ENCODE results near the gene MAPK8IP1. TPM values are rescaled to one million over a fixed set of nuclear protein-coding genes. Genes with fewer than 3 reads are reported as not detected.

Gene MAPK8IP1
- total and polyA plus RNA-seq, 2 experiments from 2014 or later, result 7.4 to 12.6 TPM

GRCh38 chr11:45860764-45861510, 24.5 kb upstream of the MAPK8IP1 start:
- no peaks in the 10 kb centered on the region for H3K9me3 ChIP-seq (ENCODE audit: low read depth)
- H3K36me3 ChIP-seq, result peaks cover 43% of the 10 kb centered on the region
- peaks cover 22% of the 10 kb centered on the region for H3K4me1 ChIP-seq (ENCODE audit: low read depth)
- TF ChIP-seq, protein P1, sequence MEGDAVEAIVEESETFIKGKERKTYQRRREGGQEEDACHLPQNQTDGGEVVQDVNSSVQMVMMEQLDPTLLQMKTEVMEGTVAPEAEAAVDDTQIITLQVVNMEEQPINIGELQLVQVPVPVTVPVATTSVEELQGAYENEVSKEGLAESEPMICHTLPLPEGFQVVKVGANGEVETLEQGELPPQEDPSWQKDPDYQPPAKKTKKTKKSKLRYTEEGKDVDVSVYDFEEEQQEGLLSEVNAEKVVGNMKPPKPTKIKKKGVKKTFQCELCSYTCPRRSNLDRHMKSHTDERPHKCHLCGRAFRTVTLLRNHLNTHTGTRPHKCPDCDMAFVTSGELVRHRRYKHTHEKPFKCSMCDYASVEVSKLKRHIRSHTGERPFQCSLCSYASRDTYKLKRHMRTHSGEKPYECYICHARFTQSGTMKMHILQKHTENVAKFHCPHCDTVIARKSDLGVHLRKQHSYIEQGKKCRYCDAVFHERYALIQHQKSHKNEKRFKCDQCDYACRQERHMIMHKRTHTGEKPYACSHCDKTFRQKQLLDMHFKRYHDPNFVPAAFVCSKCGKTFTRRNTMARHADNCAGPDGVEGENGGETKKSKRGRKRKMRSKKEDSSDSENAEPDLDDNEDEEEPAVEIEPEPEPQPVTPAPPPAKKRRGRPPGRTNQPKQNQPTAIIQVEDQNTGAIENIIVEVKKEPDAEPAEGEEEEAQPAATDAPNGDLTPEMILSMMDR (IDR thresholded peaks at IDR 0.05; ENCODE audit: low read depth, low read length), result no peak
- no peak overlapping the region for H3K4me3 ChIP-seq
- H3K27ac ChIP-seq, result peak overlapping the region; percentile 29
- no peak for DNase-seq (ENCODE audit: low read depth in 1 of 2, low spot score in 1 of 2)
- H3K27me3 ChIP-seq, result no peaks in the 10 kb centered on the region

GRCh38 chr11:45864041-45864440, 21.4 kb upstream of the MAPK8IP1 start:
- no peak overlapping the region for H3K27ac ChIP-seq
- peak in 1 of 2 donors; percentile 31 for DNase-seq (ENCODE audit: low read depth in 1 of 2, low spot score in 1 of 2)
- peaks cover 9% of the 10 kb centered on the region for H3K4me1 ChIP-seq (ENCODE audit: low read depth)
- H3K9me3 ChIP-seq (ENCODE audit: low read depth), result no peaks in the 10 kb centered on the region
- peaks cover 53% of the 10 kb centered on the region for H3K36me3 ChIP-seq
- no peak overlapping the region for H3K4me3 ChIP-seq
- no peaks in the 10 kb centered on the region for H3K27me3 ChIP-seq
- TF ChIP-seq, protein P1 (IDR thresholded peaks at IDR 0.05; ENCODE audit: low read depth, low read length), result no peak

DNA sequence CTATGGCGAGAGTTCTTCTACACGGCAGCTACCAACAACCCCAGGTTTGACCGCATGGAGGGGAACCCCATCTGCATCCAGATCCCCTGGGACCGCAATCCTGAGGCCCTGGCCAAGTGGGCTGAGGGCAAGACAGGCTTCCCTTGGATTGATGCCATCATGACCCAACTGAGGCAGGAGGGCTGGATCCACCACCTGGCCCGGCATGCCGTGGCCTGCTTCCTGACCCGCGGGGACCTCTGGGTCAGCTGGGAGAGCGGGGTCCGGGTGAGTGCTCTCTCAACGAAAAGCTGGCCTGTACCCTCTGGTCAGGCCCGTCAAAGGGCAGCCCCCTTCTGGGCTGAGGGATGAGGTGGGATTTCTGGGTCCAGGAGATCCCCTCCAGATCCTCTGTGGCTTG, 15.9 kb upstream of the MAPK8IP1 start:
- TF ChIP-seq, protein P1 (IDR thresholded peaks at IDR 0.05; ENCODE audit: low read depth, low read length), result no peak

DNA sequence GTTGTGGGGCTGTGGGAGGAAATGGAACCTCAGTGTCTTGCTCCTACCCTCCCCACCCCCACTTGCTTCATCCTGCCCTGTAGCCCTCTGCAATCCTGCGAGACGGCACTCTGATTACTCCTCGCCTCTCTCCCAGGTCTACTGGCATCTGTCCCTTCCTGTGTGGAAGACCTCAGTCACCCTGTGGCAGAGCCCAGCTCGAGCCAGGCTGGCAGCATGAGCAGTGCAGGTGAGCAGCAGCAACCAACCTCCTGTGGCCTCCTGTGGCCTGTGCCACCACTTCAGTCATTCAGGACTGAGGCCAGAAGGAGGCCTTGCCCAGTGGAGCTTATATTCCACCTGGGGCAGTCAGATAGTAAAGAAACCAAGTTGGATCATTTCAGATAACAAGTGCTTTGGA, 14.7 kb upstream of the MAPK8IP1 start:
- Histone ChIP-seq H3K9me3 (ENCODE audit: low read depth) (no peaks in the 10 kb centered on the region), H3K4me3 (no peak overlapping the region), H3K36me3 (peaks cover 52% of the 10 kb centered on the region), H3K4me1 (ENCODE audit: low read depth) (no peaks in the 10 kb centered on the region), H3K27me3 (no peaks in the 10 kb centered on the region), H3K27ac (no peak overlapping the region)
- TF ChIP-seq, protein P1 (IDR thresholded peaks at IDR 0.05; ENCODE audit: low read depth, low read length), result no peak
- no peak for DNase-seq (ENCODE audit: low read depth in 1 of 2, low spot score in 1 of 2)

More for the DNA sequence above, 15.9 kb upstream of the MAPK8IP1 start:
- Histone ChIP-seq H3K4me3 (no peak overlapping the region), H3K27ac (no peak overlapping the region), H3K9me3 (ENCODE audit: low read depth) (no peaks in the 10 kb centered on the region), H3K27me3 (no peaks in the 10 kb centered on the region), H3K4me1 (ENCODE audit: low read depth) (no peaks in the 10 kb centered on the region), H3K36me3 (peaks cover 59% of the 10 kb centered on the region)
- DNase-seq (ENCODE audit: low read depth in 1 of 2, low spot score in 1 of 2), result no peak

DNA sequence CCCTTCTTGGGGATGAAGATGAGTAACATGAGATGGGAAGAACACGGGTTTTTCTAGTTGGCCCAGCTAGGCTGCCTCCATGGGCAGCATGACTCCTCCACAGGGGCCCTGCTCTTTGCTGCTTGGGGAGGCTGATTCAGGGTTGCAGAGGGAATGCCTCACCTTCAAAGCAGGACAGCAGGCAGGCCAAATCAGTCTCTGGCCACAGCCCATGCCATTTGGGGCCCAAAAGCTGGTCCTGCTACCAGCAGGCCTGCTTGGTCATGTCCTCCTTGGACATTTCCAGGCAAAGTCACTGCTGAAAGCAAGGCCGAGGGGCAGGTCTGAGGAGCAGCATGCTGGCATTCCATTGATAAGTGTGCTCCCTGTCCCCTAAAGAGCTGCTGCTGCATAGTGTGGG, 13.8 kb upstream of the MAPK8IP1 start:
- Histone ChIP-seq H3K4me3 (no peak overlapping the region), H3K4me1 (ENCODE audit: low read depth) (no peaks in the 10 kb centered on the region), H3K36me3 (peaks cover 46% of the 10 kb centered on the region), H3K9me3 (ENCODE audit: low read depth) (no peaks in the 10 kb centered on the region), H3K27me3 (no peaks in the 10 kb centered on the region), H3K27ac (no peak overlapping the region)
- DNase-seq (ENCODE audit: low read depth in 1 of 2, low spot score in 1 of 2), result no peak
- TF ChIP-seq, protein P1 (IDR thresholded peaks at IDR 0.05; ENCODE audit: low read depth, low read length), result no peak
